SU-DHL-6 (cell line): ENCODE data around the gene IQCC.

ENCODE experiments used
- H2AFZ ChIP-seq: fragments of 200-600 bp; sonication (generic); 2 replicates; pipeline ENCODE4 v1.6.1; 2014; ENCODE audit warnings: low read depth, mild to moderate bottlenecking, moderate library complexity, mixed read lengths, antibody characterized with exemption, low read length; ENCODE audit not compliant: severe bottlenecking
- H3F3A ChIP-seq: fragments of 200-600 bp; shearing (Covaris generic); 2 replicates; pipeline ENCODE4 v1.6.0; 2016; ENCODE audit warnings: antibody characterized with exemption, mild to moderate bottlenecking; ENCODE audit not compliant: insufficient read depth
- H3K27ac ChIP-seq: fragments of 200-600 bp; sonication (generic); 2 replicates; pipeline ENCODE4 v1.5.1; 2016; ENCODE audit warnings: low read depth, mild to moderate bottlenecking, low read length, moderate library complexity, mixed read lengths
- H3K27me3 ChIP-seq: fragments of 200-600 bp; sonication (generic), shearing (Covaris generic); 2 replicates; pipeline ENCODE4 v1.6.0; 2014; ENCODE audit warnings: mild to moderate bottlenecking, low read length
- H3K36me3 ChIP-seq: fragments of 200-600 bp; sonication (generic); 2 replicates; pipeline ENCODE4 v1.6.1; 2014; ENCODE audit warnings: mild to moderate bottlenecking, low read length, mixed read lengths
- H3K4me2 ChIP-seq: fragments of 300-600, 200-600 bp; shearing (Covaris generic), sonication (generic); 2 replicates; pipeline ENCODE4 v1.6.0; 2014; ENCODE audit warnings: low read length, low read depth, mild to moderate bottlenecking; ENCODE audit not compliant: poor library complexity, severe bottlenecking
- H3K4me3 ChIP-seq: fragments of 200-600 bp; sonication (generic); 2 replicates; pipeline ENCODE4 v1.5.1; 2014; ENCODE audit warnings: antibody characterized with exemption, low read length, mild to moderate bottlenecking, mixed read lengths; ENCODE audit not compliant: insufficient read depth, poor library complexity, severe bottlenecking
- H3K79me2 ChIP-seq: fragments of 200-600 bp; sonication (generic); 2 replicates; pipeline ENCODE4 v1.6.1; 2014; ENCODE audit warnings: mild to moderate bottlenecking, low read length, moderate library complexity; ENCODE audit not compliant: insufficient read depth
- H3K9ac ChIP-seq: fragments of 200-600 bp; sonication (generic); 2 replicates; pipeline ENCODE4 v1.7.0; 2014; ENCODE audit warnings: mild to moderate bottlenecking, low read length
- H3K9me2 ChIP-seq: fragments of 200-600 bp; sonication (generic); replicated peaks from 2 replicates; pipeline ENCODE4 v1.6.1; 2014; ENCODE audit warnings: low read length; ENCODE audit not compliant: insufficient read depth
- H3K9me3 ChIP-seq: fragments of 200-600 bp; sonication (generic); 2 replicates; pipeline ENCODE4 v1.6.1; 2014; ENCODE audit warnings: low read length, mixed read lengths; ENCODE audit not compliant: insufficient read depth
- H4K20me1 ChIP-seq: fragments of 200-600 bp; sonication (generic); 2 replicates; pipeline ENCODE4 v1.6.1; 2014; ENCODE audit warnings: low read depth, mild to moderate bottlenecking, antibody characterized with exemption, low read length, moderate library complexity, mixed read lengths
- EZH2phosphoT487 ChIP-seq: fragments of 200-600 bp; sonication (generic), shearing (Covaris generic); conservative IDR thresholded peaks from 2 replicates; pipeline ENCODE4 v1.6.1; 2018; ENCODE audit warnings: mild to moderate bottlenecking, antibody characterized with exemption, low read length, moderate library complexity, mixed read lengths
- TF ChIP-seq, protein P1 (sequence below): fragments of 200-600 bp; sonication (generic); IDR thresholded peaks from one replicate; pipeline ENCODE4 v1.5.1; 2017; ENCODE audit warnings: antibody characterized with exemption, mild to moderate bottlenecking, low read length, moderate library complexity; ENCODE audit not compliant: insufficient read depth, poor library complexity, severe bottlenecking

IQCC gene

GRCh38 chr1:32186491-32186890, 19.0 kb upstream of the IQCC start:
- Histone ChIP-seq H3K27ac (peak overlapping the region; percentile 11), H3K79me2 (peaks cover 61% of the 10 kb centered on the region), H3K4me3 (no peak overlapping the region), H3K27me3 (no peaks in the 10 kb centered on the region), H2AFZ (no peak overlapping the region), H4K20me1 (peaks cover 4% of the 10 kb centered on the region; the same call in 1 of the 2 replicates), H3K9ac (no peak overlapping the region), H3K36me3 (peaks cover 27% of the 10 kb centered on the region), H3K4me2 (no peak overlapping the region), H3F3A (no peaks in the 10 kb centered on the region), H3K9me3 (no peaks in the 10 kb centered on the region), H3K9me2 (no peaks in the 10 kb centered on the region)
- no peak for TF ChIP-seq EZH2phosphoT487
- TF ChIP-seq, protein P1, sequence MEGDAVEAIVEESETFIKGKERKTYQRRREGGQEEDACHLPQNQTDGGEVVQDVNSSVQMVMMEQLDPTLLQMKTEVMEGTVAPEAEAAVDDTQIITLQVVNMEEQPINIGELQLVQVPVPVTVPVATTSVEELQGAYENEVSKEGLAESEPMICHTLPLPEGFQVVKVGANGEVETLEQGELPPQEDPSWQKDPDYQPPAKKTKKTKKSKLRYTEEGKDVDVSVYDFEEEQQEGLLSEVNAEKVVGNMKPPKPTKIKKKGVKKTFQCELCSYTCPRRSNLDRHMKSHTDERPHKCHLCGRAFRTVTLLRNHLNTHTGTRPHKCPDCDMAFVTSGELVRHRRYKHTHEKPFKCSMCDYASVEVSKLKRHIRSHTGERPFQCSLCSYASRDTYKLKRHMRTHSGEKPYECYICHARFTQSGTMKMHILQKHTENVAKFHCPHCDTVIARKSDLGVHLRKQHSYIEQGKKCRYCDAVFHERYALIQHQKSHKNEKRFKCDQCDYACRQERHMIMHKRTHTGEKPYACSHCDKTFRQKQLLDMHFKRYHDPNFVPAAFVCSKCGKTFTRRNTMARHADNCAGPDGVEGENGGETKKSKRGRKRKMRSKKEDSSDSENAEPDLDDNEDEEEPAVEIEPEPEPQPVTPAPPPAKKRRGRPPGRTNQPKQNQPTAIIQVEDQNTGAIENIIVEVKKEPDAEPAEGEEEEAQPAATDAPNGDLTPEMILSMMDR, result no peak

GRCh38 chr1:32187850-32188249, 17.6 kb upstream of the IQCC start:
- Histone ChIP-seq H3K36me3 (peaks cover 31% of the 10 kb centered on the region), H3K9ac (no peak overlapping the region), H3F3A (no peaks in the 10 kb centered on the region), H3K9me3 (no peaks in the 10 kb centered on the region), H3K4me2 (no peak overlapping the region), H3K27ac (no peak overlapping the region), H3K9me2 (no peaks in the 10 kb centered on the region), H3K79me2 (peaks cover 47% of the 10 kb centered on the region), H2AFZ (no peak overlapping the region), H4K20me1 (peaks cover 4% of the 10 kb centered on the region; the same call in 1 of the 2 replicates), H3K4me3 (no peak overlapping the region), H3K27me3 (no peaks in the 10 kb centered on the region)
- no peak for TF ChIP-seq EZH2phosphoT487
- TF ChIP-seq, protein P1, result no peak

GRCh38 chr1:32192220-32192948, 13.1 kb upstream of the IQCC start:
- Histone ChIP-seq H3K4me2 (no peak overlapping the region), H3F3A (0 out of 2 replicates have a peak, but pooled peaks cover 9% of the 10 kb centered on the region), H3K79me2 (peaks cover 12% of the 10 kb centered on the region; the same call in 1 of the 2 replicates), H3K4me3 (no peak overlapping the region), H3K9me3 (no peaks in the 10 kb centered on the region), H3K9ac (no peak overlapping the region), H3K9me2 (no peaks in the 10 kb centered on the region), H2AFZ (no peak overlapping the region), H3K36me3 (peaks cover 27% of the 10 kb centered on the region), H3K27ac (no peak overlapping the region), H3K27me3 (no peaks in the 10 kb centered on the region), H4K20me1 (no peaks in the 10 kb centered on the region; the same call in 1 of the 2 replicates)
- TF ChIP-seq EZH2phosphoT487, result no peak
- TF ChIP-seq, protein P1, result no peak
